Prostate gland (tissue), 2 donors: ENCODE measurements around the gene DTYMK. TPM values are rescaled to one million over a fixed set of nuclear protein-coding genes. Genes with fewer than 3 reads are reported as not detected.

Source experiments
- DNase-seq: peaks from one replicate; pipeline ENCODE4 v3.0.0-alpha.2; 2019; ENCODE audit warnings: low spot score
- H3K27ac ChIP-seq, 2 donors: fragments of 200-600 bp; sonication (generic); 2 replicates each; pipeline ENCODE4 v1.5.1; 2017 to 2019
- H3K27me3 ChIP-seq: fragments of 200-600 bp; sonication (generic); replicated peaks from 2 replicates; pipeline ENCODE4 v1.5.1; 2019; ENCODE audit not compliant: insufficient read depth
- H3K36me3 ChIP-seq, 2 donors: fragments of 200-600 bp; sonication (generic); 1 replicate in 1 of 2; 2 replicates in 1 of 2; pipeline versions ENCODE4 v1.5.1 to v1.8.1; 2017 to 2019
- H3K4me1 ChIP-seq: fragments of 200-600 bp; sonication (generic); replicated peaks from 2 replicates; pipeline ENCODE4 v1.5.1; 2019
- H3K4me3 ChIP-seq, 2 donors: fragments of 200-600 bp; sonication (generic); 2 replicates each; pipeline ENCODE4 v1.5.1; 2017 to 2019
- H3K9me3 ChIP-seq: fragments of 200-600 bp; sonication (generic); 2 replicates; pipeline ENCODE4 v1.5.1; 2017
- POLR2A ChIP-seq: fragments of 450-650 bp; IDR thresholded peaks from one replicate; pipeline ENCODE4 v1.6.1; 2016; ENCODE audit warnings: antibody characterized with exemption, mild to moderate bottlenecking
- POLR2AphosphoS5 ChIP-seq: sonication (generic); formaldehyde crosslinking; IDR thresholded peaks from one replicate; pipeline ENCODE4 v1.6.1; 2017; ENCODE audit warnings: antibody characterized with exemption
- WGBS: methylation state at CpG from one replicate; pipeline ENCODE4 v1.1.5; 2018; 5-methylcytosine and 5-hydroxymethylcytosine counted together
- intact Hi-C: fragments of 100-400 bp; cut with DNase I; formaldehyde crosslinking; loops from one replicate; pipeline ENCODE4 v1.14.2; 2022
- total RNA-seq, 2 donors: library from RNA; depleted of rRNA; stranded (reverse); fragments of >200 nt; gene quantifications; one replicate each; pipeline ENCODE4 v1.1.0, GENCODE V29; 2016
- TF ChIP-seq, protein P1 (sequence below), 4 experiments: fragments of 200-600 bp in 2 of 4; fragments of 450-650 bp in 2 of 4; sonication (generic) in 2 of 4; IDR thresholded peaks; 1 replicate in 3 of 4; 2 replicates in 1 of 4; pipeline ENCODE4 v1.5.1; 2016 to 2019; ENCODE audit warnings: antibody characterized with exemption in 4 of 4, mild to moderate bottlenecking in 2 of 4, moderate library complexity in 2 of 4

Gene DTYMK
- total RNA-seq, 2 donors from 2014 or later: 26.0 to 35.8 TPM

DNA sequence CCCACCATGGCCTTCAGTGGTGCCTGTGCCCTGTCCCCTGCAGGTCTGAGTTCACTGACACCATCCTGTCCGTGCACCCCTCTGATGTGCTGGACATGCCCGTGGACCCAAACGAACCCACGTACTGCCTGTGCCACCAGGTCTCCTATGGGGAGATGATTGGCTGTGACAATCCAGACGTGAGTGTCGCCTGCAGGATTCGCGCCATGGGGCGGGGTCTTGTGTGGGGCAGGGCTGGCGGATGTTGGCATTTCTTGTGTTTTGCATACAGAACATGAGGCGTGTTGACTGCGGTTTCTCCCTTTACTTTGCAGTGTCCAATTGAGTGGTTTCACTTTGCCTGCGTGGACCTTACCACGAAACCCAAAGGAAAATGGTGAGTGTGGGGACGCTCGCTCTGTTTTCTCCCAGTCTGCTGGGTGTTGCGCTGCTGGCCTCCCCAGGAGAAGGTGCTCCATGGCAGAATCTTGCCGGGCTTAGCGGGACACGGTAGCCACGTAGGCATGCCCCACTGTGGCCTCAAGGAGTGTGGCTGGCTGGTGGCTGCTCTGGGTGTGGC is 36.4 kb upstream of the DTYMK start:
- TF ChIP-seq, protein P1, sequence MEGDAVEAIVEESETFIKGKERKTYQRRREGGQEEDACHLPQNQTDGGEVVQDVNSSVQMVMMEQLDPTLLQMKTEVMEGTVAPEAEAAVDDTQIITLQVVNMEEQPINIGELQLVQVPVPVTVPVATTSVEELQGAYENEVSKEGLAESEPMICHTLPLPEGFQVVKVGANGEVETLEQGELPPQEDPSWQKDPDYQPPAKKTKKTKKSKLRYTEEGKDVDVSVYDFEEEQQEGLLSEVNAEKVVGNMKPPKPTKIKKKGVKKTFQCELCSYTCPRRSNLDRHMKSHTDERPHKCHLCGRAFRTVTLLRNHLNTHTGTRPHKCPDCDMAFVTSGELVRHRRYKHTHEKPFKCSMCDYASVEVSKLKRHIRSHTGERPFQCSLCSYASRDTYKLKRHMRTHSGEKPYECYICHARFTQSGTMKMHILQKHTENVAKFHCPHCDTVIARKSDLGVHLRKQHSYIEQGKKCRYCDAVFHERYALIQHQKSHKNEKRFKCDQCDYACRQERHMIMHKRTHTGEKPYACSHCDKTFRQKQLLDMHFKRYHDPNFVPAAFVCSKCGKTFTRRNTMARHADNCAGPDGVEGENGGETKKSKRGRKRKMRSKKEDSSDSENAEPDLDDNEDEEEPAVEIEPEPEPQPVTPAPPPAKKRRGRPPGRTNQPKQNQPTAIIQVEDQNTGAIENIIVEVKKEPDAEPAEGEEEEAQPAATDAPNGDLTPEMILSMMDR (IDR thresholded peaks at IDR 0.05): no peak
- TF ChIP-seq POLR2A (no peak), POLR2AphosphoS5 (no peak)
- Histone ChIP-seq H3K4me3 (no peak overlapping the region), H3K4me1 (no peaks in the 10 kb centered on the region), H3K9me3 (no peaks in the 10 kb centered on the region), H3K36me3 (peaks cover 0 to 13% of the 10 kb centered on the region in 2 donors), H3K27ac (no peak overlapping the region), H3K27me3 (no peaks in the 10 kb centered on the region)
- 95% methylated on average over 21 of the region's 21 CpGs for WGBS
- DNase-seq: no peak
- intact Hi-C loops: no loop called here

GRCh38 chr2:241721852-241722251 is 35.2 kb upstream of the DTYMK start:
- no peaks in the 10 kb centered on the region for H3K9me3 ChIP-seq
- 87% methylated on average over 12 of the region's 12 CpGs for WGBS
- no peak for TF ChIP-seq POLR2AphosphoS5
- no peak for TF ChIP-seq POLR2A
- TF ChIP-seq, protein P1 (IDR thresholded peaks at IDR 0.05): no peak
- peaks cover 0 to 13% of the 10 kb centered on the region in 2 donors for H3K36me3 ChIP-seq
- intact Hi-C loops: no loop called here
- no peaks in the 10 kb centered on the region for H3K4me1 ChIP-seq
- H3K27me3 ChIP-seq: no peaks in the 10 kb centered on the region
- H3K27ac ChIP-seq: no peak overlapping the region
- DNase-seq: no peak
- no peak overlapping the region for H3K4me3 ChIP-seq

- Histone ChIP-seq H3K9me3 (no peaks in the 10 kb centered on the region), H3K4me3 (no peak overlapping the region), H3K36me3 (peaks cover 0 to 13% of the 10 kb centered on the region in 2 donors), H3K27me3 (no peaks in the 10 kb centered on the region), H3K27ac (no peak overlapping the region), H3K4me1 (no peaks in the 10 kb centered on the region)
- 87% methylated on average over 15 of the region's 15 CpGs for WGBS
- intact Hi-C loops: no loop called here
- DNase-seq: no peak
- TF ChIP-seq POLR2AphosphoS5: no peak
- no peak for TF ChIP-seq POLR2A
- TF ChIP-seq, protein P1 (IDR thresholded peaks at IDR 0.05): no peak
These were observed 33.9 kb upstream of the DTYMK start for GRCh38 chr2:241720560-241720959.

- 93% methylated on average over 19 of the region's 19 CpGs for WGBS
- no peak for DNase-seq
- no peaks in the 10 kb centered on the region for H3K4me1 ChIP-seq
- H3K36me3 ChIP-seq: peaks cover 0 to 13% of the 10 kb centered on the region in 2 donors
- intact Hi-C loops: no loop called here
- TF ChIP-seq POLR2A: no peak
- TF ChIP-seq, protein P1 (IDR thresholded peaks at IDR 0.05): no peak
- TF ChIP-seq POLR2AphosphoS5: no peak
- no peak overlapping the region for H3K4me3 ChIP-seq
- no peaks in the 10 kb centered on the region for H3K9me3 ChIP-seq
- no peaks in the 10 kb centered on the region for H3K27me3 ChIP-seq
- H3K27ac ChIP-seq: no peak overlapping the region
These were observed 33.5 kb upstream of the DTYMK start for GRCh38 chr2:241720099-241720498.

GRCh38 chr2:241719093-241719492 is 32.5 kb upstream of the DTYMK start:
- Histone ChIP-seq H3K4me3 (no peak overlapping the region), H3K36me3 (peaks cover 0 to 17% of the 10 kb centered on the region in 2 donors), H3K9me3 (no peaks in the 10 kb centered on the region), H3K27ac (no peak overlapping the region), H3K4me1 (no peaks in the 10 kb centered on the region), H3K27me3 (no peaks in the 10 kb centered on the region)
- DNase-seq: no peak
- 94% methylated on average over 16 of the region's 16 CpGs for WGBS
- TF ChIP-seq, protein P1 (IDR thresholded peaks at IDR 0.05): no peak
- no peak for TF ChIP-seq POLR2A
- TF ChIP-seq POLR2AphosphoS5: no peak
- intact Hi-C loops: no loop called here
